Tibial artery (tissue), 4 donors: ENCODE measurements around the gene AK3.

Experiments
- DNase-seq, 2 donors: peaks; one replicate each; pipeline ENCODE4 v3.0.0-alpha.2; 2019
- H3K27ac ChIP-seq, 2 donors: fragments of 200-600 bp; sonication (generic) in 1 of 2; 1 replicate in 1 of 2; 2 replicates in 1 of 2; pipeline ENCODE4 v1.5.1; 2018 to 2019; ENCODE audit warnings: mild to moderate bottlenecking in 1 of 2
- H3K27me3 ChIP-seq, 2 donors: fragments of 200-600 bp; sonication (generic) in 1 of 2; one replicate each; pipeline versions ENCODE4 v1.5.1 to v1.6.0; 2016 to 2019
- H3K36me3 ChIP-seq, 3 donors: fragments of 200-600 bp; sonication (generic) in 2 of 3; one replicate each; pipeline ENCODE4 v1.5.1; 2016 to 2019; ENCODE audit warnings: mild to moderate bottlenecking in 2 of 3
- H3K4me1 ChIP-seq, 4 donors: fragments of 200-600 bp; sonication (generic) in 2 of 4; 1 replicate in 3 of 4; 2 replicates in 1 of 4; pipeline ENCODE4 v1.5.1; 2016 to 2019
- H3K4me3 ChIP-seq, 2 donors: fragments of 200-600 bp; sonication (generic) in 1 of 2; 1 replicate in 1 of 2; 2 replicates in 1 of 2; pipeline ENCODE4 v1.5.1; 2018 to 2019; ENCODE audit warnings: mild to moderate bottlenecking in 2 of 2
- H3K9me3 ChIP-seq, 3 donors: fragments of 200-600 bp; sonication (generic) in 1 of 3; one replicate each; pipeline ENCODE4 v1.5.1; 2016 to 2019
- CTCF ChIP-seq, 2 experiments: fragments of 200-600 bp in 1 of 2; fragments of 450-650 bp in 1 of 2; IDR thresholded peaks; one replicate each; pipeline ENCODE4 v1.5.1; 2017 to 2019; ENCODE audit warnings: antibody characterized with exemption in 2 of 2, mild to moderate bottlenecking in 1 of 2, moderate library complexity in 1 of 2
- intact Hi-C: fragments of 100-400 bp; cut with DNase I; formaldehyde crosslinking; loops from one replicate; pipeline ENCODE4 v1.15.0; 2023; ENCODE audit warnings: low total_unique reads

AK3 gene

GRCh38 chr9:4768681-4769080, 27.7 kb upstream of the AK3 start:
- no peaks in the 10 kb centered on the region for H3K9me3 ChIP-seq
- peaks cover 0 to 4% (median 1%) of the 10 kb centered on the region in 4 donors for H3K4me1 ChIP-seq
- intact Hi-C loops = no loop called here
- DNase-seq = no peak
- no peak overlapping the region for H3K4me3 ChIP-seq
- H3K27ac ChIP-seq = no peak overlapping the region
- no peak for TF ChIP-seq CTCF (IDR thresholded peaks at IDR 0.05)
- no peaks in the 10 kb centered on the region for H3K36me3 ChIP-seq
- H3K27me3 ChIP-seq = no peaks in the 10 kb centered on the region

GRCh38 chr9:4764033-4764432, 23.0 kb upstream of the AK3 start:
- Histone ChIP-seq H3K9me3 (no peaks in the 10 kb centered on the region), H3K4me1 (peaks cover 0 to 18% (median 15%) of the 10 kb centered on the region in 4 donors), H3K4me3 (no peak overlapping the region), H3K27me3 (no peaks in the 10 kb centered on the region), H3K27ac (peak overlapping the region; percentile 44 to 66), H3K36me3 (no peaks in the 10 kb centered on the region)
- intact Hi-C loops = loop anchor here (5.0 kb wide), 1 partner anchor 223 kb away; the partner anchor contains the start of gene JAK2
- DNase-seq = no peak
- TF ChIP-seq CTCF (IDR thresholded peaks at IDR 0.05) = no peak

DNA sequence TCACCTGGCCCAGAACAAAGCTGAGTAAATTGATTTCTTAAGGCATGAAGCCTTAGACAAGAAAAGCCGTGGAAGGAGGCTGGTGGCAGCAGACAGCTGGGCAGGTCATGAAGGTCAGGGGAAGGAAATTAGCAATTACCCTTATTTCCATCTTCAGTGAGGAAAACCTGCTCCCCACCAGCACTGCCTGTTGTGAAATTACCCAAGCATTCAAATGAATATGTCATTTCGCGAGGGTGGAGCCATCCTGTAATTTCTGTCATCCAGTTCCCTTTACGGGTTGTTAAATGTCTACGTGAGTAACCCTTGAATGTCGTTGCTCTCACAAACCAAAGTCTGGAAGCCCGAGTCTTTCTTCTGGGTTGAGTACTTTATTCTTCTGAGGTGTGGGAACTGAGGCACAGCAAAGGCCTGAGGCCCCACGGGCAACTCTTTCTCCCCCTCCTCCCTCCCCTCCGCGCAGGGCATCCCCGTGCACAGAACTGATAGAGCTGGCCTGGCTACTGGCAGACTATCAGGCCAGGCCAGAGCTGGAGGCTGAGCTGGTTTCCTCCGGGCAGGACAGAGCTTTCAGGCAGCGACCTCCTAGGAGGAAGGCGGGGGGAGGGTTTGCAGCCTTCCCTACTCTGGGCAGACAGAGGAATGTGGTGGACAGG, 22.0 kb upstream of the AK3 start:
- Histone ChIP-seq H3K27me3 (no peaks in the 10 kb centered on the region), H3K9me3 (no peaks in the 10 kb centered on the region), H3K4me1 (peaks cover 0 to 19% (median 15%) of the 10 kb centered on the region in 4 donors), H3K36me3 (no peaks in the 10 kb centered on the region), H3K27ac (peak overlapping the region; percentile 44 to 66), H3K4me3 (peak overlapping the region; percentile 26 to 43)
- intact Hi-C loops = loop anchor here (5.0 kb wide), 1 partner anchor 224 kb away; the partner anchor contains the start of gene JAK2
- TF ChIP-seq CTCF (IDR thresholded peaks at IDR 0.05) = no peak
- peak; percentile 32 to 69 for DNase-seq

DNA sequence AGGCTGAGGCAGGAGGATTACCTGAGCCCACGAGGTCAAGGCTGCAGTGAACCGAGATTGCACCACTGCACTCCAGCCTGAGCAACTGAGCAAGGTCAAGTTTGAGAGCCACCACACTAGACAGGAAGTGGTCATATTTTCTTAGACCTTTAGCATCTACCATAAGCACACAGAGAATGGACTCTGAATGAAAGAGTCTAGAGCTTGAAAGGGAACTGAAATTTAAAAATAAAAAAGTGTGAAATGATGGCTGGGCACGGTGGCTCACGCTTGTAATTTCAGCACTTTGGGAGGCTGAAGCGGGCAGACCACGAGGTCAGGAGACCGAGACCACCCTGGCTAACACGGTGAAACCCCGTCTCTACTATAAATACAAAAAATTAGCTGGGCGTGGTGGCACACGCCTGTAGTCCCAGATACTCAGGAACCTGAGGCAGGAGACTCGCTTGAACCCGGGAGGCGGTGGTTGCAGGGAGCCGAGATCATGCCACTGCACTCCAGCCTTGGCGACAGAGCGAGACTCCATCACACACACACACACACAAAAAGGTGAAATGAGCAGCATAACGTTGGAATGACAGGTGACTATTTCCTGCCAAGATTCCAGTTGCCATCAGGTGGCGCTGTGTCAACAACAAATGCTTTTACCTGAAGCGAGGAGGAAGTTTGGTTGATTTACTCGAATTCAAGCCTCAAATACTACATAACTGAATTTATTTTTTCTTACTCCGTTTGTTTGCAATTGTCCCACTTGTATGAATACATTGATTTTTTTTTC, 21.3 kb upstream of the AK3 start:
- Histone ChIP-seq H3K4me3 (peak overlapping the region; percentile 26 to 43), H3K36me3 (no peaks in the 10 kb centered on the region), H3K9me3 (no peaks in the 10 kb centered on the region), H3K27ac (peak overlapping the region; percentile 44 to 66), H3K27me3 (no peaks in the 10 kb centered on the region), H3K4me1 (peaks cover 0 to 19% (median 15%) of the 10 kb centered on the region in 4 donors)
- DNase-seq = peak; percentile 80 to 84
- intact Hi-C loops = loop anchor here (5.0 kb wide), 1 partner anchor 225 kb away; the partner anchor contains the start of gene JAK2
- TF ChIP-seq CTCF (IDR thresholded peaks at IDR 0.05) = peak; percentile 77 to 83

GRCh38 chr9:4760122-4760521, 19.1 kb upstream of the AK3 start:
- no peak for TF ChIP-seq CTCF (IDR thresholded peaks at IDR 0.05)
- Histone ChIP-seq H3K9me3 (no peaks in the 10 kb centered on the region), H3K4me1 (peaks cover 0 to 19% (median 15%) of the 10 kb centered on the region in 4 donors), H3K27me3 (no peaks in the 10 kb centered on the region), H3K36me3 (no peaks in the 10 kb centered on the region), H3K27ac (no peak overlapping the region), H3K4me3 (no peak overlapping the region)
- intact Hi-C loops = loop anchor here (5.0 kb wide), 1 partner anchor 227 kb away; the partner anchor contains the start of gene JAK2
- DNase-seq = peak in 1 of 2 donors; percentile 38
